ENCODE data around the gene RAB23.

DNA sequence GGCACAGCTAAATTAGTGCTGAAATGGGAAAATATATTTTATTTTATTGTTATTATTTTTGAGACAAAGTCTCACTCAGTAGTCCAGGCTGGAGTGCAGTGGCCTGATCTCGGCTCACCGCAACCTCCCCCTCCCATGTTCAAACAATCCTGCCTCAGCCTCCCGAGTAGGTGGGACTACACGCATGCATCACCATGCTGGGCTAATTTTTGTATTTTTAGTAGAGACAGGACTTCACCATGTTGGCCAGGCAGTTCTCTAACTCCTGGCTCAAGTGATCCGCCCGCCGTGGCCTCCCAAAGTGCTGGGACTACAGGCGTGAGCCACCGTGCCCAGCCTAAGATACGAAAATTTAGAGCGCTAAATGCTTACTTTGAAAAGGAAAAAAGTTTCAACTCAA lies 4.8 kb downstream of the RAB23 start:
- TF ChIP-seq, protein P1, sequence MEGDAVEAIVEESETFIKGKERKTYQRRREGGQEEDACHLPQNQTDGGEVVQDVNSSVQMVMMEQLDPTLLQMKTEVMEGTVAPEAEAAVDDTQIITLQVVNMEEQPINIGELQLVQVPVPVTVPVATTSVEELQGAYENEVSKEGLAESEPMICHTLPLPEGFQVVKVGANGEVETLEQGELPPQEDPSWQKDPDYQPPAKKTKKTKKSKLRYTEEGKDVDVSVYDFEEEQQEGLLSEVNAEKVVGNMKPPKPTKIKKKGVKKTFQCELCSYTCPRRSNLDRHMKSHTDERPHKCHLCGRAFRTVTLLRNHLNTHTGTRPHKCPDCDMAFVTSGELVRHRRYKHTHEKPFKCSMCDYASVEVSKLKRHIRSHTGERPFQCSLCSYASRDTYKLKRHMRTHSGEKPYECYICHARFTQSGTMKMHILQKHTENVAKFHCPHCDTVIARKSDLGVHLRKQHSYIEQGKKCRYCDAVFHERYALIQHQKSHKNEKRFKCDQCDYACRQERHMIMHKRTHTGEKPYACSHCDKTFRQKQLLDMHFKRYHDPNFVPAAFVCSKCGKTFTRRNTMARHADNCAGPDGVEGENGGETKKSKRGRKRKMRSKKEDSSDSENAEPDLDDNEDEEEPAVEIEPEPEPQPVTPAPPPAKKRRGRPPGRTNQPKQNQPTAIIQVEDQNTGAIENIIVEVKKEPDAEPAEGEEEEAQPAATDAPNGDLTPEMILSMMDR (IDR thresholded peaks at IDR 0.05 in 2 of 3, conservative IDR thresholded peaks at IDR 0.05 in 1 of 3; ENCODE audit: borderline replicate concordance in 1 of 3, insufficient read depth in 1 of 3, low read depth in 2 of 3, low read length in 2 of 3): no peak
- TF ChIP-seq RAD21 (IDR thresholded peaks at IDR 0.05; ENCODE audit: low read depth): no peak
- TF ChIP-seq POLR2A (IDR thresholded peaks at IDR 0.05; ENCODE audit: borderline replicate concordance, extremely low read depth, insufficient read depth, insufficient read length): no peak
- no peak for TF ChIP-seq EZH2phosphoT487 (IDR thresholded peaks at IDR 0.05; ENCODE audit: borderline replicate concordance)
- no peak for TF ChIP-seq TCF7L2 (IDR thresholded peaks at IDR 0.05; ENCODE audit: borderline replicate concordance, extremely low read depth, insufficient read depth, insufficient read length)
- TF ChIP-seq ELF1 (IDR thresholded peaks at IDR 0.05; ENCODE audit: borderline replicate concordance, low read depth): no peak
- no peak for TF ChIP-seq SP1 (IDR thresholded peaks at IDR 0.05; ENCODE audit: low read depth)
- TF ChIP-seq, protein P2, sequence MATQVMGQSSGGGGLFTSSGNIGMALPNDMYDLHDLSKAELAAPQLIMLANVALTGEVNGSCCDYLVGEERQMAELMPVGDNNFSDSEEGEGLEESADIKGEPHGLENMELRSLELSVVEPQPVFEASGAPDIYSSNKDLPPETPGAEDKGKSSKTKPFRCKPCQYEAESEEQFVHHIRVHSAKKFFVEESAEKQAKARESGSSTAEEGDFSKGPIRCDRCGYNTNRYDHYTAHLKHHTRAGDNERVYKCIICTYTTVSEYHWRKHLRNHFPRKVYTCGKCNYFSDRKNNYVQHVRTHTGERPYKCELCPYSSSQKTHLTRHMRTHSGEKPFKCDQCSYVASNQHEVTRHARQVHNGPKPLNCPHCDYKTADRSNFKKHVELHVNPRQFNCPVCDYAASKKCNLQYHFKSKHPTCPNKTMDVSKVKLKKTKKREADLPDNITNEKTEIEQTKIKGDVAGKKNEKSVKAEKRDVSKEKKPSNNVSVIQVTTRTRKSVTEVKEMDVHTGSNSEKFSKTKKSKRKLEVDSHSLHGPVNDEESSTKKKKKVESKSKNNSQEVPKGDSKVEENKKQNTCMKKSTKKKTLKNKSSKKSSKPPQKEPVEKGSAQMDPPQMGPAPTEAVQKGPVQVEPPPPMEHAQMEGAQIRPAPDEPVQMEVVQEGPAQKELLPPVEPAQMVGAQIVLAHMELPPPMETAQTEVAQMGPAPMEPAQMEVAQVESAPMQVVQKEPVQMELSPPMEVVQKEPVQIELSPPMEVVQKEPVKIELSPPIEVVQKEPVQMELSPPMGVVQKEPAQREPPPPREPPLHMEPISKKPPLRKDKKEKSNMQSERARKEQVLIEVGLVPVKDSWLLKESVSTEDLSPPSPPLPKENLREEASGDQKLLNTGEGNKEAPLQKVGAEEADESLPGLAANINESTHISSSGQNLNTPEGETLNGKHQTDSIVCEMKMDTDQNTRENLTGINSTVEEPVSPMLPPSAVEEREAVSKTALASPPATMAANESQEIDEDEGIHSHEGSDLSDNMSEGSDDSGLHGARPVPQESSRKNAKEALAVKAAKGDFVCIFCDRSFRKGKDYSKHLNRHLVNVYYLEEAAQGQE (IDR thresholded peaks at IDR 0.05; ENCODE audit: low read depth): no peak
- TF ChIP-seq YY1 (IDR thresholded peaks at IDR 0.05; ENCODE audit: extremely low read depth, insufficient replicate concordance, low read depth, low read length): no peak
- TF ChIP-seq, protein P3, sequence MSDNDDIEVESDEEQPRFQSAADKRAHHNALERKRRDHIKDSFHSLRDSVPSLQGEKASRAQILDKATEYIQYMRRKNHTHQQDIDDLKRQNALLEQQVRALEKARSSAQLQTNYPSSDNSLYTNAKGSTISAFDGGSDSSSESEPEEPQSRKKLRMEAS (IDR thresholded peaks at IDR 0.05): no peak
- TF ChIP-seq SRF (IDR thresholded peaks at IDR 0.05; ENCODE audit: low read depth): no peak
- TF ChIP-seq POLR2AphosphoS5 (IDR thresholded peaks at IDR 0.05; ENCODE audit: low read depth, low read length): no peak
- no peak for TF ChIP-seq EZH2 (IDR thresholded peaks at IDR 0.05)

All from HCT116 (cell line).